Left hindlimb (tissue), 1 donor: Measurements from ENCODE around the gene PRIM1.
A peak's percentile ranks its signal among the peaks of the same experiment; 100 is the strongest.
"Not testable (repeated sequence)": the region's sequence is repeated elsewhere in the genome, so short reads cannot be mapped to it uniquely, and the experiment has no call there.

Experiments used
- DNase-seq: peaks from one replicate; pipeline ENCODE4 v3.0.0-alpha.2; 2018

The PRIM1 gene

DNA sequence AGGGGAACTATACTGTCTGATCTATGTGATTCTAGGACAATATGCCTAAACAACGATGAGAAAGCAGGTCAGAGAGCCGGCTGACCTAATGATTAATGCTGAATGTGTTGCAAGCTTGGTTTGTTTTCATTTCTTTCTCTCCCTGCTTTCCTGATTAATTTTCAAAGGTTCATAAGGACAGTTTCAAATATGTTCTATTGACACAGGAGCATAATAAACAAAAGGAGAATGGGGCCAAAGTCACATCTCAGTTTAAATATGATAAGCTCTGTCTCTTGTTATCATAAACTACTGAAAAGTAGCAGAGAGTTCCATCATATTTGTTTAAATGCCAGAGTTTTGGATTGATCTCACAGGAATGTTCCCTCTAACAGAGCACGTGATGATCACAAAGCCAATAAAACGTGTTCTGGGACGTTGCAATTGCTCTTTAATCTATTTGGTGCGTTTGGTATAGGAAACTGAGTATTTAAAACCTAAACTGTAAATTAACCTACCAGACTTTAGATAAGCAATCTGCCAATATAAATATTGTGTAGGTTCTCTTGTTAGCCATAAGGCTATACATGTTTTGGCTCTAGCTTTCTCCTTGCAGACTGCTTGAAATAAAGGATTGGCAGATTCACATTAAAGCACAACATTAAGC, 7.3 kb upstream of the PRIM1 start:
- DNase-seq, result no peak

DNA sequence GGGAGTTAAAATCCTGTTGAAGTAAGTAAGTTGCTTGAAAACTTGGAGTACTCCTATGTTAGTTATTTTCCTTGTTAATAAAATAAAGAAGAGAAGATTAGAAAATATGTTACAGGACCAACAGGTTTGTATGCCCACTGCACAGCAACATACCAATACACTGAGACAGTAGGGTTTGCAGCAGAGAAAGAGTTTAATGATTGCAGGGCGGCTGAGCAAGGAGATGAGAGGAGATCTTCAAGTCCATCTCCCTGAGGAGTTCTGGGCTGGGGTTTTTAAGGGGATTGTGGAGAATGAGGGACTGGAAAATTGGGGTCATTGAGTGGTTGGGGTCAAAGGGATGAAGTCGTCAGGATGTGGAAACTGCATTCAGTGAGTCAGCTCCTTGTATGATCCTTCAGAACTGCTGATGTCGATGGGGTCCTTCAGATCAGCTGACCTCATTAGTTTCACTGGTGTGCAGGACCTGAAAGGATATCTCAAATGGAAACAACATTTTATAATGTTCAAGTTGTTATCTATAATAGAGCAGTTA, 6.7 kb upstream of the PRIM1 start:
- DNase-seq, result no peak

DNA sequence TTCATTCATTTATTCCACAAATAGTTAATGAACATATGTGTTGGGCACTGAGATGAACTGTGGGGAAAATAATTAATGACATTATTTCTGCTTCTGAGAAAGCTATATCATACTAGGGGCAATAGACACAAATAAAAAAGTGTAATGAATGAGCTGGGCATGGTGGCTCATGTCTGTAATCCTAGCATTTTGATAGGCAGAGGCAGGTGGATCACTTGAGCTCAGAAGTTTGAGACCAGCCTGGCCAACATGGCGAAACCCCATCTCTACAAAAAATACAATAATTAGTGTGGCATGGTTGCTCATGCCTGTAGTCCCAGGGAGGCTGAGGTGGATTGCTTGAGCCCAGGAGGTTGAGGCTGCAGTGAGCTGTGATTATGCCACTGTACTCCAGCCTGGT, 5.8 kb upstream of the PRIM1 start:
- DNase-seq, result not testable (repeated sequence)

DNA sequence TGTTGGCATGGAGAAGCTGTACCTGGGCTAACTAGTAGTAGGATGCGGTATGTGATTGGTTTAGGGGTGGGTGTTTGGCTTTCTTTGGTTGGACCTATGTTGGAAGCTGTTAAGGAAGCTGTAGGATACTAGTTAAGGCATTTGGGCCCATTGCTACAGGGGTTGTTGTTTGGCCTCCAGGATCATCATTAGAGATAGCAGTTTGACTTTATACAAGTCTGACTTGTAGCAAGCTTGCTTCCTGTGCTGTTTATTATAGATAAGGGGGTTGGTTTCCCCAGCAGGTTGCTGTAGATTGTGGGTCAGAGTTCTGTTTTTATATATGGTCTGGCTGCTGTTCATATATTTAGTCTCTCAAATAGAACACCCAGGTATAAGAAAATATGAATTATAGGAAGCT, 1.4 kb upstream of the PRIM1 start:
- DNase-seq, result no peak

DNA sequence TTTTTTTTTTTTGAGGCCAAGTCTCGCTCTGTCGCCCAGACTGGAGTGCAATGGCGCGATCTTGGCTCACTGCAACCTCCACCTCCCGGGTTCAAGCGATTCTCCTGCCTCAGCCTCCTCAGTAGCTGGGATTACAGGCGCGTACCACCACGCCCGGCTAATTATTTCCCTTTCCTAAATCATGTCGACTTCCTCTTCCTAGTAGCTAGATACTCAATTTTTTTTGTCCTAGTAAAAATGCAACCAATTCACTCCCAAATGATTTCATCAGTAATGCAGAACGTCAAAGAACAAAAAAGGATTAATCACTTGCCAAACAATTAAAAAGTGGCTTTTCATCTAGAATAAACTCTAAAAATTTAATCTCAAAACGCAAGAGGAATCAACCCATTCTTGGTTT, 1.5 kb downstream of the PRIM1 start:
- not testable (repeated sequence) for DNase-seq

DNA sequence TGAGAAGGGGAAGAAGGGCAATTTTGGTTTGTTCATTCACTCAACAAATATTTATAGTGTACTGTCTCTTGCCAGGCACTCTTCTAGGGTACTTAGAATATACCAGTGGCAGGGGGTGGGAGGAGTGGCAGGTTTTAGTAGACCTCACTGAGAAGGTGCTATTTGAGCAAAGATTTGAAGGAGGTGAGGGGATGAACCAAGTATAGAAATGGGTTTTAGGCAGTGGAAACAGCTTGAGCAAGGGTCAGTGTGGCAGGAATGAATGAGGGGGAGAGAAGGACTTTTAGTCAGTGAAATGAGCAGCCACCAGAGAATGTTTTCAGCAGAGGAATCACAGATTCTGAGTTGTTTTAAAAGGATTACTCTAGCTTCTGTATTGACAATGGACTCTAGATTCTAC, 2.3 kb downstream of the PRIM1 start:
- DNase-seq, result no peak

DNA sequence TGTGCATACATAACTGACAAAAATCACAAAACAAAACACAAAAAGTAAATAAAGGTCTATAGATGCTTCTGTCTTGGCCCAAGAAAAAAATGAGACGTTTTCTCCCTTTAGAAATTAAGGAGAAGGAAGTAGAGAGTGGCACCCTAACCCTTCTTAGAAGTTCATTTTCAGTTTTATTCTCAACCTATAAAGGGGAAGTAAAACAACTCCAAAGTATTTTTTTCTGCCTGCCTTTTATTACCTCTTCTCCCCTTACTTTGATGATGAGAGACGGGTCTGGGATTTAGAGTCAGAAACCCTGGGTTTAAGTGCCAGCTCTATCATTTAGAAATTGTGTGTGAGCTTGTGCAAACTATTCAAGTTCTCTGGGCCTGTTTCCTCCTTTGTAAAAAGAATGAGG, 2.8 kb downstream of the PRIM1 start:
- no peak for DNase-seq

DNA sequence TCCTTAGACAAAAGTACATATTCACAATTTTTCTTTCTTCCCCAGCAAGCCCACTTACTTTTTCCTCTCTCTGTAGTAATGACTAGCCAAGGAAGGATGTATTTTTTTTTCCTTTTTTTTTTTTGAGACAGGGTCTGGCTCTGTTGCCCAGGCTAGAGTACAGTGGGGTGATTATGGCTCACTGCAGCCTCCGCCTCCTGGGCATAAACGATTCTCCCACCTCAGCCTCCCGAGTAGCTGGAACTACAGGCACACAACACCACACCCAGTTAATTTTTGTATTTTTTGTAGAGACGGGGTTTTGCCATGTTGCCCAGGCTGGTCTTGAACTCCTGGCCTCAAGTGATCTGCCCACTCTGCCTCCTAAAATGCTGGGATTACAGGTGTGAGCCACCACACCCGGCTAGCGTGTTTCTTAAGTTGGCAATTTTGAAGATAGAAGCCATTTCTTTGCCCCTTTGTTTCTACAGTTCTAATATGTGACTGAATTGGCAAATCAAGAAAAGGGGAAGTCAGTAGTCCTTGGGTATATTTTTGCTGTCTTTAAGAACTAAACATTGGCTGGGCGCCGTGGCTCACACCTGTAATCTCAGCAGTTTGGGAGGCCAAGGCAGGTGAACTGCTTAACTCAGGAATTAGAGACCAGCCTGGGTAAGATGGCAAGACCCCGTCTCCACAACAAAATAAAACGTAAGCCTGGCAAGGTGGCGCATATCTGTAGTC, 23.8 kb downstream of the PRIM1 start:
- DNase-seq, result no peak

DNA sequence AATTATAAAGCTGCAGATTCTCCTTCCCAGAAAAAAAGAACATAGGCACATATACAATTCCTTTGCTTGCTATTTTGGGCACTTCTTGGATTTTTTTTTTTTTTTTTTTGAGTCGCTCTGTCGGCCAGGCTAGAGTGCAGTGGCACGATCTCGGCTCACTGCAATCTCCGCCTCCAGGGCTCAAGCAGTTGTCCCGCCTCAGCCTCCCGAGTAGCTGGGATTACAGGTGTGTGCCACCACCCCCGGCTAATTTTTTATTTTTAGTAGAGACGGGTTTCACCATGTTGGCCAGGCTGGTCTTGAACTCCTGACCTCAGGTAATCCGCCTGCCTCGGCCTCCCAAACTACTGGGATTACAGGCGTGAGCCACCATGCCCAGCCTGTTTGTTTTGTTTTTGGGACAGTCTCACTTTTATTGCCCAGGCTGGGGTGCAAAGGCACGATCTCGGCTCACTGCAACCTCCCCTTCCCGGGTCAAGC, 25.9 kb downstream of the PRIM1 start:
- DNase-seq, result not testable (repeated sequence)

DNA sequence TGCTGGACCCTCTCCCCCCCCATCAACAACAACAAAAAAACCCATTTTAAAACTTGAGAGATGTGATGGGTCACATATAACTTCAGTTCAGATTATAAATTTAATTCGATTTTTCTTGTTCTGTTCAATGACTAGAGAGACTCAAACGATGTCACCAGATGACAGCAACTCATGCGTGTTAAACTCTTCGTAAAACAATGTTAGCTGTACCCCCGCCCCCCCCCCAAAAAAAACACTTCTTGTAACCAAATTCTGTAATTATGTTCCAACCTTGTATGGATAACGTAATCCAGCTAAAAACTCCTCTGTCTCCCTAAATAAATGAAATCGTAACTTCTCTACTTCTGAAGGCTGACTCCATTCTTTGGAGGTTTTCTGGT, 26.4 kb downstream of the PRIM1 start:
- DNase-seq, result no peak

DNA sequence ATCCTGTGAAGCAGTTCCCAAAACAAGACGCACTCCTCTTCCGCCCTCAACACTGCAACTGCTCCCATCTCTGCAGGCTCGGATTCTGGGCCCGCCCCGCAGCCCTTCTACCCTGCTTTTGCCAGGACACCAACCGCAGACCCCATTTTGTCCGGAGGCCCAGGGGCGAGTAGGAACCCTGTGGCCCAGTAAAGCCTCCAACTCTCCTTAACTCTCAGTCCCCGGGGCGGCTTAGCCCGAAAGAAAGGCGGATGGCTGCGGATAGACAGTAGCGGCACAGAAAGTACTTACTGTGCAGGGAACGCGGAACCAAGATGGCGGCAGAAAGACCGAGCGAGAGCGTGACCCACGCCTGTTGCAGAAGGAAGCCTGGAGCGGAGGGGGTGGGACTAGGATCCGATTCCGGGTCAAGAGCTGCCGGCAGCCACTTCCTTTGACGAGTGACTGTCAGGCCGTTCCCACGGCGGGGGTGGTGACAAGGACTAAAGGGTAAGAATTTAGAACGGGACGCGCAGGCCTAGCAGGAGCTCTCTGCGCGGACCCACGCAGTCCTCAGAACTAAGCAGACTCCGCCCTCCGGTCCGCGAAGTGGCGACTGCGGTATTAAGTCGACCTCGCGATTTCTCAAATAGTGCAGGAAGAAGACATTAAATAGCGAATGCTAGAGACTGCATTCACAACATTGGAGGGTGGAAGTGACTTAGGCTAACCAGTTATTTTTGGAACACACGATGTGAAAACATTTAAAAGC, 27.0 kb downstream of the PRIM1 start, which contains the start of gene NACA:
Gene NACA, minus strand, starts transcription at position 328 of the 751 bp plus-strand sequence. CDS start 778 bp downstream, outside the sequence.
- DNase-seq, result peak; percentile 99

DNA sequence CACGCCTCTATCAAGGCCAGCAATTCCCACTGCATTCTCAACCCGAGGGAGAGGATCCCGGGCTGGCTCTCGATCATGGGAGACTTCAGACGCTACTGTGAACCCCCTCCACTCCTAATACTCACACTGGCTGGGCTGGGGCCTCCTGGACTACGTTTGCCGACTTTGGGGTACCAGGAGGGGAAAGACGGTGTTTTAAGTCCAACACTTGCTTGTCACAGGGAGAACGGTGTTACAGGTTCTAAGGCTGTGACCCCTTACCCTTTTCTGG, 27.5 kb downstream of the PRIM1 start:
- DNase-seq, result no peak

DNA sequence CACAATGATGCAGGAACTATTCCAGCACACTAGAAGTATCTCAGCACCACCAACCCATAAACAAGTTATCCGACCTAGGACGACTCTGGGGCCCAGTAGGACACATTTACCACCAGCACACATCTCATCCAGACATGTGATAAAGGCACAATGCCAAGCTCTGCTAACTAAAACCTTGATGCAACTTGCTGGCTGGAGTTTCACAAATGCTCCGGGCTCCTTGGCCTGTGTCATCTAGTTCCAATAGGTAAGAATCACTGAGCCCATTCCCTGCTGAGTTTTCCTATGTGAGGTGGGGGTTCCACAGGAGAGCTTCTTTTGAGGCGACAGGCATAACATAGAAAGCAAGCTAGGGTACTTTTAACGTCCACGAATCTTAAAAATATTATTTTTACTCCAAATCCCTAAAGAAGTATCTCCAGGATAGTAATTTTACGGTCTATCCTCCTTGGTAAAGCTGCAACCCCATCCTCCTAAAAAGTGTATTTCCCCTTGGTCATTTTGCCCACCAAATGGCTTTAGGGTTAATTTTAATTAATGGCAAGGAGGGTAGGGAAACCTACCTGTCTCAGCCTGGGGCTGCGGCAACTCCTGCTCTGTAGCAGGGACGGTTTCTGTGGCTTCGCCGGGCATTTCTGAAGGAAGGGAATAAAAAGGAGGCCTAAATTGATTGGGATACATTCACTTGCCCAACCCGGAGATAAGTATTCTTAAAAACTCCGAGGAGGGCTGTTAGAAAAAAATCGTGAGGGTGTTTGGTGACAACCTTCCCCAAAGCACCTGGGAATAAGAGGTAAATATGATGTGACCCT, 28.0 kb downstream of the PRIM1 start:
- DNase-seq, result no peak

DNA sequence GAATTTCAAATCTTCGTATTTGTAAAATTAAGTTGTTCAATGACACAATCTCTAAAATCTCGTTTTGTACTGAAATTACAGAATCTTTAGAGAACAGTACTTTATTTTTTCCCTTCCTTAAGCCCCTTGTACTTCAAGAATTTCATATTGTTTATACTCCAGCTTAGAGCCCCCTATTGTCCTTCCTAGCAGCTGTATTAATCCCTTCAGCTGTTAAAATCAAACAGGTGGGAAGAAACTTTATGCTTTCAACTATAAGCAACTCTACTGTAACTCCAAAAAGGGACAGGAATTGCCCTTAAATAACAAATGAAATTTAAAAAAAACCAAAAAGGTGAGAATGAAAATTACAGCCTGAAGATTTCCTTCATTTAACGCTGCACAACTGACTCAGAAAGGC, 28.8 kb downstream of the PRIM1 start:
- DNase-seq, result no peak

DNA sequence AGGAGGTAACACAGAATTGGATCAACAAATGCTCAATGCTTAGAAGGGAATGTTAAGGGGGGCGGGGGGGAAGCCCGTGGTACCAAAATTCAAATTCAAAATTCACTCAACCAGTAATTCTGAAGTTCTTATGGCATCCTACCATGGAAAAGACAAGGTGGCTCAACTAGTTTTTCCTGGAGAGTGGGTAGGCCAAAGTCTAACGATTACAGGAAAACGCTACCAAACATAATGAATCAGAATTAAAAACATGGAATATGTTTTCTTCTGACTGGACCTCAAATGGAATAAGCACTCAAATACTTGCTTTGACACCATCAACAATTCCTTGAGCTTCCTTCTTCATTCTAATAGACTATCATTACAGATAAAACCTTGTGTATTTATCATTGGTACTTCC, 29.3 kb downstream of the PRIM1 start:
- no peak for DNase-seq

DNA sequence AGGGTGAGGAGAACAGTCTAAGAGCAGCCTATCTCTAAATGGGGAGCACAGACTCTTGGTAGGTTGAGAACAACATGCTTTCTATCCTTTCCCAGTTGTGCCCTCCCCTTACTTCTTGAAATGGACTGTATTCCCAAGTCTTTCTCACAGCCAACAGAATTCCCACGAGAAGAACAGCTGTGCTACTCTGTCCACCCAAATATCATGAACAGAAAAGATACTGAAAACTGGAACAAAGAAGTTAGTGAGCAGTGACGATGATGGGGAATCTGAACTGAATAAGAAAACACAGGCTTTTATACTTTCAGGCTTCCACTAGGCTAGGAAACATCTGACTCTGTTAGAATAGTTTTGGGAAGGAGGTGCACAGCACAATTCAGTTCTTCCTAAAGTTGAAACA, 30.4 kb downstream of the PRIM1 start:
- no peak for DNase-seq

DNA sequence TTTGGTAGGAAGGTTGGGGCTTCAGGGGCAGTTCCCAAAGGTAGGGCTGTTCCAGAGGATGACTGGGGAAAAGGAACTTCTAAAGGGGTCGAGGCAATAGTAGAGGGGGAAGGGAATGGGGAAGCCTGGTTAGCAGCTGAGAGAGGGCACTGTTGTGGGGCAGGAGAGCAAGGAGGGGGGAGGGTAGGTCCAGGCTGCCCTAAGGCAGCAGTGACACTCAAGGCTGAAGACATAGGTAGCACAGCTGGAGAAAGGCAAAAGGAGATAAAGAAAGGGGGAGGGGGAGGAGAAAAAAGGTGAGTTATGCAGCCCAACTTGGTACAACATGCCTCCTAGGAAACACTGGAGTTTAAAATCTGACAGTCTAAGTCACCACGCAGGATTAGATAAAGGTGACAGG, 30.9 kb downstream of the PRIM1 start:
- DNase-seq, result no peak

DNA sequence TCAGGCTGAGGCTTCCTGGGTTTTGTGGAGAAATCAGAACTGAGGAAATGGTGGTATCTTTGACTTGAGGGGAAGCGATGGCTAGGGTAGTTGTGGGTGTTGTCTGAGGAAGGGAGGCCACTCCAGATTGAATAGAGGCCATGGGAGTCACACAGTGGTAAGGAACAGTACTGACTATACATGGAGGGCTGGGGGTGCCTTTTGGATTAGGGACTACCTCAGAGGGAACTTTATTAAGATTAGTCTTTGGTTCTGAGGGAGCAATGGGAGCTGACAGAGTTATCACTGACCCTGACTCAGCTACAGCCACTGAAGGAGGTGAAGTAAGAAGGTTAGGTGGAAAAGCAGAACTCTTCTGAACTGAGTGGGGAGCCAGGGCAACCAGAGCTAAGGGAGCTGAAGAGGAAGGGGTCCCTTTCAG, 31.4 kb downstream of the PRIM1 start:
- no peak for DNase-seq

DNA sequence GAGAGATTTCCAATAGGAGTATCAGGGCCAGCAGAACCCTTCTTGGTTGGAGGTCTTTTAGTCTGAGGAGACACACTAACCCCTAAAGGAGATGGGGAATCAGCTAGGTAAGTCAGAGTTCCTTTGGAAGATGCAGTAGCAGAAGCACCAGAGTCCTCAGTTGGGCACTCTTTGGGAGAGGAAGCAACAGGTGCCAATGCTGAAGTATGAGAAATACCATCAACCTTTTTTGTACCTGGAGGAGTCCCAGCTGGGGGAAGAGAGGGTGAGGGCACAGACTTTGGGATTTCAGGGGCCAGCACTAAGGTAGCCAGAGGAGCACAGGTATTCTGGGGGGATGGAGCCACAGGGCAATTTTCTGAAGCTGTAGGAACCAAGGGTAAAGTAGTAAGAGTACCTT, 33.1 kb downstream of the PRIM1 start:
- no peak for DNase-seq

DNA sequence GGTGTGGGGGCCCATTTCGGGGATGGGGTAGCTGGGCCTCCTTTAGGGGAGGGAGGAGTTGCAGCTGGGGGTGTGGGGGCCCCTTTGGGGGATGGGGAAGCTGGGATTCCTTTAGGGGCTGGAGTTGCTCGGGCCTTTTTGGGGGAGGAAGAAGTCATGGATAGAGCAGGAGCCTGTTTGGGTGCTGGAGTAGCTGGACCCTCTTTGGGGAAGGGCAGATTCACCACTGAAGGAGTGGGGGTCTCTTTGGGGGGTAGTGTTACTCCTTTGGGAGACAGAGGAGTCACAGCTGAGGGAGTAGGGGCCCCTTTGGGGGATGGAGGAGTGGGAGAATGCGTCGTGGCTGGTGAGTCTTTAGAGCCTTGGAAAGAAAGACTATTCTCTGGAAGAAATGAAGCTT, 33.5 kb downstream of the PRIM1 start:
- DNase-seq, result no peak

DNA sequence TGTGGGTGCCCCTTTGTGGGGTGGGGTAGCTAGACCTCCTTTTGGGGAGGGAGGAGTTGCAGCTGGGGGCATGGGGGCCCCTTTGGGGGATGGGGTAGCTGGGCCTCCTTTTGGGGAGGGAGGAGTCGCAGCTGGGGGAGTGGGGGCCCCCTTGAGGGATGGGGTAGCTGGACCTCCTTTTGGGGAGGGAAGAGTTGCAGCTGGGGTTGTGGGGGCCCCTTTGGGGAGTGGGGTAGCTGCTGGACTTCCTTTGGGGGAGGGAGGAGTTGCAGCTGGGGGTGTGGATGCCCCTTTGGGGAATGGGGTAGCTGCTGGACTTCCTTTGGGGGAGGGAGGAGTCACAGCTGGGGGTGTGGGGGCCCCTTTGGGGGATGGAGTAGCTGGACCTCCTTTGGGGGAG, 34.0 kb downstream of the PRIM1 start:
- no peak for DNase-seq

DNA sequence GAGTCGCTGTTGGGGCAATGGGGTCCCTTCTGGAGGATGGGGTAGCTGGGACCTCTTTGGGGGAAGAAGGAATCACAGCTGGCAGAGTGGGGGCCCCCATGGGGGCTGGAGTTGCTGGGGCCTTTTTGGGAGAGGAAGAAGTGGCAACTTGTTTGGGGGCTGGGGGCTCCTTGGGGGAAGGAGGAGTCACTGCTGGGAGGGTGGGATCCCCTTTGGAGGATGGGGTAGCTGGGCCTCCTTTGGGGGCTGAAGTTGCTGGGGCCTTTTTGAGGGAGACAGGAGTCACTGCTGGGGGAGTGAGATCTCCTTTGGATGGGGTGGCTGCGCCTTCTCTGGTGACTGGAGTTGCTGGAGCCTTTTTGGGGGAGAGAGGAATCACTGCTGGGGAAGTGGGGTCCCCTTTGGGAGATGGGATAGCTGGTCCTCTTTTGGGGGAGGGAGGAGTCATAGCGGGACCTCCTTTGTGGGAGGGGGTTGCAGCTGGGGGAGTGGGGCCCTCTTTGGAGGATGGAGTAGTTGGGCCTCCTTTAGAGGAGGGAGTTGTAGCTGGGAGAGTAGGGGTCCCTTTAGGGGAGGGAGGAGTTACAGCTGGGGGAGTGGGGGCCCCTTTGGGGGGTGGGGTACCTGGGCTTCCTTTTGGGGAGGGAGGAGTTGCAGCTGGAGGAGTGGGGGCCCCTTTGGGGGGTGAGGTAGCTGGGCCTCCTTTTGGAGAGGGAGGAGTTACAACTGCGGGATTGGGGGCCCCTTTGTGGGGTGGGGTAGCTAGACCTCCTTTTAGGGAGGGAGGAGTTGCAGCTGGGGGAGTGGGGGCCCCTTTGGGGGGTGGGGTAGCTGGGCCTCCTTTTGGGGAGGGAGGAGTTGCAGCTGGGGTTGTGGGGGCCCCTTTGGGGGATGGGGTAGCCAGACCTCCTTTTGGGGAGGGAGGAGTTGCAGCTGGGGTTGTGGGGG, 34.9 kb downstream of the PRIM1 start:
- no peak for DNase-seq
